GM21367 (cell line): ENCODE measurements around the gene ELP5.

ENCODE experiments used
- ATAC-seq: cut with Tn5 transposase; IDR thresholded peaks from one replicate; pipeline ENCODE4 v1.9.1; 2021; ENCODE audit not compliant: unreplicated experiment

ELP5 gene

GRCh38 chr17:7218758-7219157 is 33.3 kb upstream of the ELP5 start:
- no peak for ATAC-seq

DNA sequence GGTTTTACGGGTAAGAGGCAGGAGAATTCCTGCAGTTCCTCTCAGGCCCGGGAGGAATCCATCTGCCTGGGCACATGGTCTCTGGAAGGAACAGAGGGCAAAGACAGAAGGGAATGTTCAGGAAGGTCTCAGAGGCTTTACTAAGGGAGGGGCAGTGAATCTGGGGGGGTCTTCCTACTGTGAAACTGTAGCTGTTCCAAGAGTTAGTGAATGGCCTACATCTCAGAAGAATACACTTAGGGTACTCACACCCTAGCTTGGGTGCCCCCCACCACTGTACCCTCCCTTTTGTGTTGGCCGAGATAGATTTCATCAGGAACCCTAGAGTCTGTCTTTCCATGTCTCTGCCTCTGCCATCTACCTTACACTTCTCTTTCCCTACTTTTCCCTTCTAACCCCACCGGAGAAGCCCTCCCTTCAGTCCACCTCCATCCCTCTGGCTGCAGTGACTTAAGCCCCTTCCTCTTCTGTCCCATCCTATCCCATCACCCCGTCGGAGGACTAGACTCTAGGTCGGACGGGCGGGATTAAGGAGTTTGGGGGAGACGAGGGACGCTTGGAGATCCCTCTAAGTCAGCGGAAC is 32.7 kb upstream of the ELP5 start:
- no peak for ATAC-seq

DNA sequence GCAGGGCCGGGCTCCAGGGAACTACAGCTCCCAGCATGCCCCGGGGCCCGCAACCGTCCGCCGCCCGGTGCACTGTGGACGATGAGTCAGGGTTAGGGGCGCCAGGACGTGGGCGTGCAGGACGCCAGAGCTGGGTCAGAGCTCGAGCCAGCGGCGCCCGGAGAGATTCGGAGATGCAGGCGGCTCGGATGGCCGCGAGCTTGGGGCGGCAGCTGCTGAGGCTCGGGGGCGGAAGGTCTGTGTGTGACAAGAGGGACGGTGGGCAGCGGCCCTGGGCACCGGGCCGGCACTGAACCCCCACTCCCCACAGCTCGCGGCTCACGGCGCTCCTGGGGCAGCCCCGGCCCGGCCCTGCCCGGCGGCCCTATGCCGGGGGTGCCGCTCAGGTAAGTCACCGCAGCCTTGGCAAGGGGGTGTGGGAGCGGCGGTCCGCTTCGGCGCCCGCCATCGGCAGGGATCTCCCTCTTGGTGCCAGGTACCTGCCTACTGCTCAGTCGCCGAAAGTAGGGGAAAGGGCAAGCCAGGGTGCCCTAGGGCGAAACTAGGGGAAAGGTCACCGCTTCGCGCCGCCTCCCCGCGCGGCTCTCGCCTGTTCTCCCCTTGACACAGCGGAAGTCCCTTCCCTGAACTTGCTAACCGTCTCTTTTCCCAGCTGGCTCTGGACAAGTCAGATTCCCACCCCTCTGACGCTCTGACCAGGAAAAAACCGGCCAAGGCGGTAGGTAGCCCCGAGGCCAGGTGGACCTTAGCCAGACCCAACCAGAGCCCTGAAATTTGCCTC is 32.0 kb upstream of the ELP5 start, which contains the start of the genes ACADVL and DLG4:
ACADVL (plus strand) TSS at position 127 of the 781 bp plus-strand sequence; CDS start at position 174, 47 bp downstream.
DLG4 (minus strand) TSS at position 25 of the 781 bp plus-strand sequence.
- ATAC-seq: no peak

DNA sequence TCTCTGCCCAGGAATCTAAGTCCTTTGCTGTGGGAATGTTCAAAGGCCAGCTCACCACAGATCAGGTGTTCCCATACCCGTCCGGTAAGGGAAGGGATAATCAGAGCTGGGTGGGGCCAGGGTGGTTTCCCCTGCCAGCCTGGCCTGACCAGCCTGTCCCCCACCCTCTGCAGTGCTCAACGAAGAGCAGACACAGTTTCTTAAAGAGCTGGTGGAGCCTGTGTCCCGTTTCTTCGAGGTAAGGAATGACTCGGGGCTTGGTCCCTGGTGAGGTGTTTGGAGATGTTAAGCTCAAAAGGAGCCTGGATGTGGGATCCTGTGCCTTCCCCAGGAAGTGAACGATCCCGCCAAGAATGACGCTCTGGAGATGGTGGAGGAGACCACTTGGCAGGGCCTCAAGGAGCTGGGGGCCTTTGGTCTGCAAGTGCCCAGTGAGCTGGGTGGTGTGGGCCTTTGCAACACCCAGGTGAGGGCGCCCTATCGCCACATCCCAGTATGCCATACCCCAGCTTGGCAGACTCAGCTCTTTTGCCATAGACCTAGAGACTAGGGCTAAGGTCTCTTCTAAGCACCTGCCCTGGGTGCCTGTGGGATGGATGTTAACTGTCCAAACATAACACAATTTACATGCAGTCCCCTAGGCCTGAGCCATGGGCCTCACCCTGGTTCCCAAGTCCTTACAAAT is 31.3 kb upstream of the ELP5 start:
- ATAC-seq: no peak

GRCh38 chr17:7221278-7222092 is 30.5 kb upstream of the ELP5 start:
- no peak for ATAC-seq

DNA sequence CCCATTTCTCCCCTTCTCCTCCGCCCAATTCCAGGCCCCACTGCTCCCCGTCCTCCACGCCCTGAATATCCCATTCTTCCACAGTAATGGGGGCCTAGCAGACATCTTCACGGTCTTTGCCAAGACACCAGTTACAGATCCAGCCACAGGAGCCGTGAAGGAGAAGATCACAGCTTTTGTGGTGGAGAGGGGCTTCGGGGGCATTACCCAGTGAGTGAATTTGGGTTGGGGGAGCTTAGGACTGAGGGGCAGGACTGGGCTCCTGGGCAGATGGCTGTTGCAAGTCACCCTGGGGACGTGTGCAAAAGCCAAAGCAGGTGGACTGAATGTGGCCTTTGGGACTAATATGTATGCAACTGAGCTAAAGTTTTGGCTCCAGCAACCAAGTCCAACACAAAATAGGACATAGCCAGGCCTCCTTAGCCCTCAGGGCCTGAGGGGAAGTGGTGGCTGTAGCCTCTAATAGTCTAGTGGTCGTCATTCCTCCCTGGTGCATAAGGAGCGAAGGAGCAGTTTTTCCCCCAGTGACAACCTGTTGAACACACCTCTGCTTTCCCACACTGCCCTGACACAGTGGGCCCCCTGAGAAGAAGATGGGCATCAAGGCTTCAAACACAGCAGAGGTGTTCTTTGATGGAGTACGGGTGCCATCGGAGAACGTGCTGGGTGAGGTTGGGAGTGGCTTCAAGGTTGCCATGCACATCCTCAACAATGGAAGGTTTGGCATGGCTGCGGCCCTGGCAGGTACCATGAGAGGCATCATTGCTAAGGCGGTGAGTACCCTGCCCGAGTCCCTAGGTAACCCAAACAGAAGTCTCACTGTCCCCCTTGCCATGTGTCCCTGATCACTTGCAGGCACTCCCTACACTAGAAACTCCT is 29.7 kb upstream of the ELP5 start:
- no peak for ATAC-seq

- no peak for ATAC-seq
Observed at GRCh38 chr17:7222972-7223292, 29.1 kb upstream of the ELP5 start.

- no peak for ATAC-seq
Observed at GRCh38 chr17:7223375-7223774, 28.6 kb upstream of the ELP5 start.

DNA sequence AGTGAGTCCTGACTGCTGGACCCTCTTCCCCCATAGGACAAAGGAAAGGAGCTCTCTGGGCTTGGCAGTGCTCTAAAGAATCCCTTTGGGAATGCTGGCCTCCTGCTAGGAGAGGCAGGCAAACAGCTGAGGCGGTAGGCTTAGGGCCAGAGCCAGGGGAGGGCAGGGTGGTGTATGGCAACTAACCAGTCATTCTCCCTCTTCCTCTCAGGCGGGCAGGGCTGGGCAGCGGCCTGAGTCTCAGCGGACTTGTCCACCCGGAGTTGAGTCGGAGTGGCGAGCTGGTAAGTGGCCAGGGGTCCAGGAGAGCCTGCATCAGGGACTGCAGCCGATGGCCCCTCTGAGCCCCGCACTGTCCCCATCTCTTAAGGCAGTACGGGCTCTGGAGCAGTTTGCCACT is 27.9 kb upstream of the ELP5 start:
- no peak for ATAC-seq

DNA sequence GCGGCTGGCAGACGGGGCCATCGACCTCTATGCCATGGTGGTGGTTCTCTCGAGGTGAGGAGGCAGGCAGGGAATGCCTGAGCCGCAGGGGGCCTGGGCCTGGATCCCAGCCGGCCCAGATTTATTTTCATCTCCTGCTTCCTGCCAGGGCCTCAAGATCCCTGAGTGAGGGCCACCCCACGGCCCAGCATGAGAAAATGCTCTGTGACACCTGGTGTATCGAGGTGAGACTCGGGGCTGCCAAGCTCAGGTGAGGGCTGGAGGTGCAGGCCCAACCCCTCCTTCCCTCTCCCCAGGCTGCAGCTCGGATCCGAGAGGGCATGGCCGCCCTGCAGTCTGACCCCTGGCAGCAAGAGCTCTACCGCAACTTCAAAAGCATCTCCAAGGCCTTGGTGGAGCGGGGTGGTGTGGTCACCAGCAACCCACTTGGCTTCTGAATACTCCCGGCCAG is 27.3 kb upstream of the ELP5 start:
- no peak for ATAC-seq

- no peak for ATAC-seq
Observed at GRCh38 chr17:7225711-7226331, 26.2 kb upstream of the ELP5 start.

DNA sequence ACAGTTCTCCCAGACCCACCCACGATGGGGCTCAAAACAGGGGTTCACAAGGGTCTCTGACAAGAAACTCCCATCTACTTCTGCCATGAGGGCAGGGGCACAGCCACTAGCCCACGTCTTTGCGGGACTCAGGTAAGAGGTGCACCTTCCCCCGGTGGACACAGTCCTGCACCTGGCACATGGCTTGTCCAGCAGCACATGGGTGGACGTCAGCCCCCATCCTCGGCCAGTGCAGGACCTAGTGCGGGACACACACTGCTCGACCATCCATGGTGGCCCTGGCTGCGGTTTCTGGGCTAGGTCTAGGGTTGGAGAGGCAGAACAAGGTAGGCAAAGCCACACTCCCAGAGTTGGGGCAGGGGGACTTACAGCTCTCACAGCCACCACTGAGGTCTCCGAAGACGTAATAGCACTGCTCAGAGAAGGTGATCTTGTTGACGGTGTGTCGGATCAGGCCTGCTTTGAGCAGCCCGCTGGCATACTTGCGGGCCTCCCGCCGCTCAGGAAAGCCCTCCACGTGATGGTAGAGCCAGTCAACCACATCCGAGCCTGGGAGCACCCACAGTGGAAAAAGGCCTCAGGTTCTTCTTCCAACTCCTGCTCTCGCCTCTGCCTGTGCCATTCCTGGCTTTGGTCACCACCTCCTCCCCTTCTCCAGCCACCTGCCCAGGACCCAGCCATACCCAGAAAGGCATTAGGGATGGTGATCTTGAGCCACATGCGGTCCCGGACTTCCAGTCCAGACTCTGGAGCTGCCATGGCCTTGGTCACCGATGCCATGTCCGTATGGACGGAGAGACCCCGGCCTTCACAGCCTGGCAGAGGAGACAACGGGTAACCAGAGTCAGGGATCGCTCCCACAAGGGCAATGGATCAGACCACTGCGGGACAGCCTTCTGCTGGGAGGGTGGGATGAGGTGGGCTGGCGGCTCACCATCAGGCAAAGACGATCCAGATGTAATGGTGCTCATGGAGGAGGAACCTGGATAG is 25.0 kb upstream of the ELP5 start:
- no peak for ATAC-seq

- ATAC-seq: no peak
Observed at GRCh38 chr17:7228920-7229319, 23.1 kb upstream of the ELP5 start.

GRCh38 chr17:7229504-7229903 is 22.5 kb upstream of the ELP5 start:
- no peak for ATAC-seq

GRCh38 chr17:7232114-7232513 is 19.9 kb upstream of the ELP5 start:
- ATAC-seq: no peak

- no peak for ATAC-seq
Observed at GRCh38 chr17:7233701-7234082, 18.3 kb upstream of the ELP5 start.

DNA sequence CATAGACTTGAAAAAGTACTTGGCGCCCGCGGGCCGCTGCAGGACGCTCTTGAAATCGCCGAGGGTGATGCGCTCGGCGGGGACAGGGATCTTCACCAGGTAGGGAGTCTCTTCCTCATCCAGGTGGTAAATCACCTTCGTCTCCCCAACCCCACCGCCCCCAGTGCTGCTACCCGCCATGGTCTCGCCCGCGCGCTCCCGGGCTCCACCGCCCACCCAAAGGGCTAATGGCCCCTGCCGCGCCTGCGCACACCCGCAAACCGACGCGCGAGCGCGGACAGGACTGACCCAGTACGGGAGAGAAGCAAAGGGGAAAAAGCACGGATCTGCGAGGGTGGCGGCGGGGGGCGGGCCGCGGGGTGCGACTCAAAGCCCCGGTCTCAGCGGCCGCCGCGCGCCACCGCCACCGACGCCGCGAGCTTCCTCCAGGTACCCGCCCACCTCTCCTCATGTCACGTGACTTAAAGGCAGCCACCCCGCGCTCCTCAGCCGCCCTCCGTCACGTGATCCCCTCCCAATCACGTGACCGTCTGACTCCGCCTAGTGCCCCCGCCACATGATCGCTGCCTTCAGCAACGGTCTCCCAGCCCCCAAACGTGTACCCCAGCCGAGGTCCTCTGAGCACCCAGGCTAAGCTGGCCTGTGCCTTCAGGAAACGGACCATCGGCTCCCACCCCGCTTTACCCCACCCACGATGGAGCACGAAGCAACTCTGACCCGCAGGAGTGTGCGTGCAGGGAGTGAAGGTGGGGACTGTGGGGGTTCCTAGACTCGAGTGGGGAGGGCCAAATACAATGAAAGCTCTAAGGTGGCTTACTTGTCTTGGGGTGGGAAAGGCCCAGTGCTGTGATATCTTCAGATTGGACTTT is 17.7 kb upstream of the ELP5 start, which contains the start of gene DVL2:
DVL2 (minus strand) TSS at position 435 of the 869 bp plus-strand sequence; CDS start at position 180, 255 bp downstream.
- no peak for ATAC-seq
